HG03565 (cell line): ENCODE measurements around the gene CEP57L1.
"Not testable (repeated sequence)": the region's sequence is repeated elsewhere in the genome, so short reads cannot be mapped to it uniquely, and the experiment has no call there.

Experiments used
- ATAC-seq: cut with Tn5 transposase; IDR thresholded peaks from one replicate; pipeline ENCODE4 v1.9.1; 2021; ENCODE audit warnings: mild to moderate bottlenecking, moderate library complexity; ENCODE audit not compliant: unreplicated experiment

The CEP57L1 gene

DNA sequence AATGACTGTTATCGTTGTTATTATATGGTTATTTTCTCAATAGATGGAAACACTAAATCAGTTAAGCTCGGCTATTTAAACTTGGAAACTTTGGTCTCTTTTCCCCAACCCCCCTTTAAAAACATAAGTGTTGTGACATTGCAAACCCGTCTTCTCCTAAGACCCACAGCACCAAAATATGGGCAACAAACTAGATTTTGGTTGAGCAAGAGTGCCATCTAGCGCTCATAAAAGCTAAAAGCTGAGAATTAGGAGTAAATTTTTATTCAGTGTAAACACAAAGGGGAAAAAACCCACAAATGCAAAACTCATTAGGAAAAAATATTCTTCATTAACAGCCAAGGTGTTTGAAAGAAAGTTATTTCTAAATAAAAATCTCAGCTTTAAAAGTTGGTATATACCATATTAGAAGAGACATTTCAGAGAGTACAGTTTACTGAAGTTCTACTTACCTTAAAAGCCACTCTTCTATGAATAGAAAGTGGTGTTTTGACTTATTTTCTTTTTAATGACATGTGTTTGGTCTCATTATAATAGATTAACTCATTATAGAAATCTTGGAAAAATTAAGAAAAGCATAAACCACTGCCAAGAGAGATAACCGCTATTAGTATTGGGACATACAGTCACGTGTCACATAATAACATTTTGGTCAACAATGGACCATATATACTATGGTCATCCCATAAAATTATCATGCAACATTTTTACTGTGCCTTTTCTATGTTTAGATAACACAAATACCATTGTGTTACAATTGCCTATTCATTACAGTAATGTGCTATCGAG is 21.8 kb upstream of the CEP57L1 start:
- ATAC-seq, result no peak

GRCh38 chr6:109074133-109074415 is 21.2 kb upstream of the CEP57L1 start:
- ATAC-seq, result no peak

DNA sequence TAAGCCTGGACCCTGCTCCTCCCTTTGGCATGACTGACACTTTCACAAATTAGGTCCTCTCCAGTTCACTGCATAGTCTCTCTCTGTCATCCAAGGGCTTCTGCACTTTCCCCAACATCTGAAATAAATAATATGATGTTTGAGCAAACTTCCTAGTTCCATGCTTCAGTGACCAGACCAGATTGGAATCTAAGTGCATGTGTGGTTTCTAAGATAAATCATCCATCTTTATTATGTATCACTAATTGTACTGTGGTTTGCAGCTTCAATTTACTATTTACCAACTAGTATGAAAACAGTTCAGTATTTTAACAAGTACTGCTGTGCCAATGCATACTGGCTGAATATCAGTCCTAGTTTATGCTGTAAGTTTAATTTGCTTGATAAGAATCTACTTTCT is 19.4 kb upstream of the CEP57L1 start:
- no peak for ATAC-seq

DNA sequence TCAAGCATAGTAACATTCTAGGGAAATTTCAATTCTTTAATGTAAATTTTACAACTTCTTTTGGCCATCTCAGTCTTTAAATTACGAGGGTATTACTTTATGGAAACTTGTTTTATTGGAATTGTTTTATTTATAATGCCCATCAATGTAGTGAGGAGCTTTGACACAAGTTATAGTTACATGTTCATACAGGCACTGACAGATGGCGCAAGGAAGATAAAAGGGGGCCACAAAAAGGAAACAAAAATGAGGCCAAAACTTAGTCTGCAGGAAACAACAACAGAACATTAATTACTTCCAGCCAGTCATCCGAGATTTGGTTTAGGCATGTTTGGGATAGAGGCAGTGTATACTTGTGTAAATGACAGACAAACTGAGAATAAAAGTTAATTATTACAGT is 18.9 kb upstream of the CEP57L1 start:
- ATAC-seq, result no peak

DNA sequence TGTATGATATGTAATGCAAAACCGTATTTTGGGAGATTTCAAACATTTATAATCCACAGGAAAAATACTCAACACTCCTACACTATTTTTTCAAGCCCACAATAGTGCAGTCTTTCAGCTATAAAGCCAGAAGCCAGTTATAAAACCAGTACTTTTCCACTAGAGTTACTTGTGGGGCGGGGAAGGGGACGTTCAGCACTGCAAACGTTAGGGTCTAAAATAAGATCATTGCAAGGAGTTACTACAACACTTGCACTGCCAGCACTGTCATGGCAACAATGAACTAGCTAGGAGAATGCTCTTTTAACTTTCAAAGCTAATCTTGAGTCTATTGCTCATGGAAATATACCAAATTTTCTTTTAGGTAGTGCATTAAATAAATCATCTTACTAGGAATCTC is 15.3 kb upstream of the CEP57L1 start:
- ATAC-seq, result no peak

DNA sequence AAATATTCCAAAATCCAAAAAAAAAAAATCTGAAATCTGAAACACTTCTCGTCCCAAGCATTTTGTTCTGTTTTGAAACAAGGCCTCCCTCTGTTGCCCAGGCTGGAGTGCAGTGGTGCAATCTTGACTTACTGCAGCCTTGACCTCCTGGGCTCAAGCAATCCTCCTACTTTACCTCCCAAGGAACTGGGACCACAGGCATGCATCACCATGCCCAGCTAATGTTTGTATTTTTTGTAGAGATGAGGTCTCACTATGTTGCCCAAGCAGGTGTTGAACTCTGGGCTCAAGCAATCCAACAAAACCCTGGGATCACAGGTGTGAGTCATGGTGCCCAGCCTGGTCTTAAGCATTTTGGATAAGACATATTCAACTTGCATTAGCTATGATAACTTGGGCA is 14.3 kb upstream of the CEP57L1 start:
- ATAC-seq, result no peak

GRCh38 chr6:109081516-109082187 is 13.7 kb upstream of the CEP57L1 start:
- no peak for ATAC-seq

- ATAC-seq, result no peak
These were observed 13.1 kb upstream of the CEP57L1 start for GRCh38 chr6:109082188-109082577.

DNA sequence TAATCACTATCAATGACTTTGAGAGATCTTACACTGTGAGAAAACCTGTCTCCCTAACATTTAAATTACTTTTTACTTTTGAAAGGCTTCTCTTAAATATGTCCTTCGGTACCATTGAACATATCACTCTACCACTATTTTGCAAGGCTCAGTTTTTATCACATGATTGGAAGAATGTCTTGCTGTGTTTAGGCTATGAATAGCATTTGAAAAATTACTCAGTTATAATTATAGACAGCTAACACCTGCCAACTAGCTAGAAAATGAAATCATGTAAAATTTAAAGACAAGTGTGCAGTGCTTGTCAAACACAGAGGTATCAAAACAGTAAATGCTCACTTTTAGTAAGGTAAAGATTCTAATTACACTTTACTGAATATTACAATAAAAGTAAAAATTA is 11.7 kb upstream of the CEP57L1 start:
- no peak for ATAC-seq

- not testable (repeated sequence) for ATAC-seq
These were observed 11.2 kb upstream of the CEP57L1 start for GRCh38 chr6:109084146-109084545.

DNA sequence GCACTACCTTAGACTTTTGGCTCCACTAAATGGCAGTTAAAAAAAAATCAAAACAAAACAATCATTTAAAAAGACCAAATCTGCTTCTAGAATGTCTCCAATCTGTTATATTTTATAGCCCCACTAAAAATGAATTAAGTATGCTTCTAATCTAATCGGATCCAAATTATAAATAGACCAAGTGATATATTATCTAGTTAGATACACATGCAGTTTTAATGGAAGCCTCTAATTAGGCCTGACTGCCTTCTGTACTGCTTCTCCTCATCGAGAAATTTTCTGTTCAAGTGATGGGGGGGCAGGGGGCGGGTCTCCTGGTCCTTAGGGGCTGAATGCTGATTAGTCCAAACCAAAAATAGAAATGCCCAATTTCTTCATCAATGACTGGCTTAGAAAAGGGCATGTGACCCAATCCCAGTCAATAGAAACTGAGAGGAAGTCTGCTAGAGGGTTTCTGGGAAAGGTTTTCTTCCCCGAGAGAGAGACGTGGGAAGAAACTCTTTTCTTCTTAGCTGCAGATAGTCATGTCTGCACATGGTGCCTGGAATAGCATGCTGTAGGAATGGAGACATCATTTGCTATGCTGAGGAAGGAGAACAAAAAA is 7.5 kb upstream of the CEP57L1 start:
- no peak for ATAC-seq

- ATAC-seq, result no peak
These were observed 6.3 kb upstream of the CEP57L1 start for GRCh38 chr6:109088995-109089394.

DNA sequence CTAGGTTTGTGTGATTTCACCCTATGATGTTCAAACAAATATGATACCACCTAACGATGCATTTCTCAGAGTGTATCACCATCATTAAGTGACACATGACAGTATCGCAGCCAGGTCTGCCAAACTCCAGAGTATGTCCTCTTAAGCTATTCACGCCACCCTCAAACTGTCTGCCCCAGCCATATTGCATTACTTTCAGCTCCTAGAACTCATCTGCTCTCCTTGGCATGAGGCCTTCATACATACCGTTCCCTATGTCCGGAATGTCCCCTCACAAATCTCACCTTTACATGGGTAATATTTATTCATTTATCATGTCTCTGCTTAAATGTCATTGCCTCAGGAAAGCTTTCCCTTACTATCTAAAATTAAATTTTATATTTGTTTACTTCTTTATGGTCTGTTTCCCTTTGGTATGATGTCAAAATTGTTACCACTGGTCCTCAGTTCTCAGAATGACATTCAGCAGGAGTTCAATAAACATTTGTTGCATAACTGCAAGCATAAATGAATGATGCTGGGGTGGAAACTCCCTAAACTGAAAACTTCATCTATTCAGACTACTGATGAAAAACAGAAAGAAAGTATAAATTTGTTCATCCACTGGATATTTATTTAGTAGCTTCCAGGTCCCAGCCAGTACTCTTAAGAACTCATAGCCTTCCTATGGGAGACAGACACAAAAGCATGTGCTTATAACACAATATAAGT is 3.8 kb upstream of the CEP57L1 start:
- no peak for ATAC-seq

DNA sequence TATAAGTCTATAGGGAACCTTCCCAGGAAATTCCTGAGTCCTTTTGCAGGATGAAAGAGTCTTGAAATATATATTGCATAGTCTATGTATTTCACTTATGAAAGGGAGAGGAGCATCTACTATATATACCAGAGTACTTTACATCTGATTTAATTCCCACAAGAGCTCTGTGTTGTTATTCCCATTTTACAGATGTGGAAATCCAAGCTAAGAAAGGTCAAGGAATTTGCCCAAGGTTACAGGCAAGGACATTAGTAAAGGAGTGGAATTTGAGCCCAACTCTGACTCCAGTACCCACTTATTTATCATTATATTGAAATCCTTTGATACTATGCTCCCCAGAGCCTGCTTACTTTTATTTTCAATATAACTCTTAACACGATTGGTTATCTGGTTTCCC is 3.2 kb upstream of the CEP57L1 start:
- no peak for ATAC-seq

GRCh38 chr6:109093732-109094415 is 1.4 kb upstream of the CEP57L1 start:
- ATAC-seq, result no peak

- peak; percentile 31 for ATAC-seq
These were observed 781 bp upstream of the CEP57L1 start, which contains the start of gene SESN1 for GRCh38 chr6:109094416-109095035. SESN1 (minus strand) TSS chr6:109094846; CDS start chr6:109094073, 773 bp downstream.

GRCh38 chr6:109095835-109096084 is 453 bp downstream of the CEP57L1 start:
- no peak for ATAC-seq

DNA sequence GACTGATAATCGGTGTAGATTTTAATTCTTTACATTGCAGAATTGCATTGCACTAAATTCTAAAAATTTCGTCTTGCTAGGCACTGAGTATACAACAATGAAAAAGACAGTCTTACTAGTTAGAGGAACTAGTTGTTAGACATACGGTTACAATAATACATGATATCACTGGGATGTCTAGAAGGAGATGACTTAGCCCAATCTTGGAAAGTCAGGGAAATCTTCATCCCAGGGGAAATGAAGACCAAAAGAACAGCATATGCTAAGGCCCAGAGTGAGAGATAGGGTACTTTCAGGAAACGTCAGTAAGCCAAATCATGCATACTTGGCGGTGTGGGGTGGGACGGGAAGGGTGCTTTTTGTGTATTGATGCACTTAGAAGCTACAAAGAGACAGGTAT is 901 bp downstream of the CEP57L1 start:
- ATAC-seq, result no peak

DNA sequence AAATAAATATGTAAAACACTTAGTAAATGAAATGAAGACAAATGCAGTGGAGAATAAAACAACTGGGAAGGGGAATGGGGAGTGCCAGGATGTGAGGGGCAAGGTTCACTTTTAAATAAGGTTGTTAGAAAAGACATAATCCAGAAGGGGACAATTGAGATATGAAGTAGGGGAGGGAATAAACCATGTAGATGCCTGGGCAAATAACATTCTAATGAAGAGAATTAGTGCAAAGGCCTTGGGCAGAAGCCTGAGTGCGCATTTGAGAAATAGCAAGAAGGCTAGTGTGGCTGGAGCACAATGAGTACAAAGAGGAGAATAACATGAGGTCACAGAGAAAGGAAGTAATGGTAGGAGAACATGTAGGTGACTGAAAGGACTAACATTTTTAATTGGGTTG is 2.4 kb downstream of the CEP57L1 start:
- ATAC-seq, result no peak

GRCh38 chr6:109102762-109103161 is 7.5 kb downstream of the CEP57L1 start:
- no peak for ATAC-seq

GRCh38 chr6:109103942-109104341 is 8.6 kb downstream of the CEP57L1 start:
- no peak for ATAC-seq
